Mesendoderm (in vitro differentiated cells): ENCODE results near the gene INPP1.
"Not testable (repeated sequence)": the region's sequence is repeated elsewhere in the genome, so short reads cannot be mapped to it uniquely, and the experiment has no call there.

Experiments
- DNase-seq: peaks from one replicate; pipeline ENCODE4 v3.0.0; 2013
- H2AK5ac ChIP-seq: 2 replicates; pipeline ENCODE4 v1.6.1; 2013; ENCODE audit warnings: low read length, inconsistent platforms
- H2BK120ac ChIP-seq: 2 replicates; pipeline ENCODE4 v1.6.1; 2013; ENCODE audit warnings: low read depth, mild to moderate bottlenecking, low read length, moderate library complexity, mixed read lengths
- H2BK15ac ChIP-seq: replicated peaks from 2 replicates; pipeline ENCODE4 v1.6.1; 2013; ENCODE audit warnings: low read depth, mild to moderate bottlenecking, moderate library complexity
- H2BK5ac ChIP-seq: 2 replicates; pipeline ENCODE4 v1.6.1; 2013; ENCODE audit warnings: low read length, inconsistent platforms
- H3K18ac ChIP-seq: 2 replicates; pipeline ENCODE4 v1.6.1; 2013; ENCODE audit warnings: mild to moderate bottlenecking, low read length, mixed read lengths
- H3K23ac ChIP-seq: one replicate; pipeline ENCODE4 v1.6.1; 2013; ENCODE audit warnings: low read length
- H3K27ac ChIP-seq: 2 replicates; pipeline ENCODE4 v1.5.1; 2013; ENCODE audit warnings: low read depth, mild to moderate bottlenecking, inconsistent platforms, low read length, moderate library complexity
- H3K27me3 ChIP-seq: 2 replicates; pipeline ENCODE4 v1.6.1; 2013; ENCODE audit warnings: low read length, control low read depth, mild to moderate bottlenecking, inconsistent platforms; ENCODE audit not compliant: insufficient read depth, poor library complexity
- H3K36me3 ChIP-seq: 2 replicates; pipeline ENCODE4 v1.6.1; 2013; ENCODE audit warnings: low read length, inconsistent platforms; ENCODE audit not compliant: control insufficient read depth, insufficient read depth
- H3K4ac ChIP-seq: one replicate; pipeline ENCODE4 v1.6.1; 2013; ENCODE audit warnings: low read depth, mild to moderate bottlenecking, low read length, moderate library complexity
- H3K4me1 ChIP-seq: 2 replicates; pipeline ENCODE4 v1.6.1; 2013; ENCODE audit warnings: low read depth, low read length, inconsistent platforms; ENCODE audit not compliant: control insufficient read depth
- H3K4me2 ChIP-seq: 2 replicates; pipeline ENCODE4 v1.6.1; 2013; ENCODE audit warnings: low read length
- H3K4me3 ChIP-seq: 2 replicates; pipeline ENCODE4 v1.5.1; 2013; ENCODE audit warnings: mild to moderate bottlenecking, low read length
- H3K56ac ChIP-seq: one replicate; pipeline ENCODE4 v1.6.1; 2013; ENCODE audit warnings: low read length
- H3K79me1 ChIP-seq: 2 replicates; pipeline ENCODE4 v1.6.1; 2013; ENCODE audit warnings: low read length, inconsistent platforms
- H3K79me2 ChIP-seq: 2 replicates; pipeline ENCODE4 v1.6.1; 2013; ENCODE audit warnings: mild to moderate bottlenecking, low read length; ENCODE audit not compliant: control insufficient read depth, insufficient read depth
- H3K9ac ChIP-seq: 2 replicates; pipeline ENCODE4 v1.6.1; 2013; ENCODE audit warnings: low read length, inconsistent platforms
- H4K5ac ChIP-seq: one replicate; pipeline ENCODE4 v1.6.1; 2013; ENCODE audit warnings: low read length
- H4K8ac ChIP-seq: one replicate; pipeline ENCODE4 v1.6.1; 2013; ENCODE audit warnings: low read depth, mild to moderate bottlenecking, control low read depth, low read length, moderate library complexity
- WGBS: extraction: QIAGEN DNeasy Blood & Tissue Kit; methylation state at CpG from one replicate; pipeline ENCODE4 v1.1.7; 2013; ENCODE audit warnings: low lambda C conversion rate, missing lambda C conversion rate; ENCODE audit not compliant: insufficient coverage; ENCODE audit errors: extremely low coverage; 5-methylcytosine and 5-hydroxymethylcytosine counted together

INPP1 gene

GRCh38 chr2:190358655-190359448, 15.5 kb downstream of the INPP1 start:
- DNase-seq, H3K4me2 ChIP-seq, H3K18ac ChIP-seq, H2AK5ac ChIP-seq, H3K36me3 ChIP-seq, H3K79me1 ChIP-seq, H3K23ac ChIP-seq, H3K4me3 ChIP-seq, H2BK120ac ChIP-seq, H4K8ac ChIP-seq, H3K27me3 ChIP-seq, H3K27ac ChIP-seq, H4K5ac ChIP-seq, H2BK15ac ChIP-seq, H3K79me2 ChIP-seq, H3K4ac ChIP-seq, H3K4me1 ChIP-seq, H3K56ac ChIP-seq, H2BK5ac ChIP-seq, H3K9ac ChIP-seq: not testable (repeated sequence)
- no CpG with 5 or more reads among the region's 8 CpGs for WGBS

- H3K18ac ChIP-seq = no peak overlapping the region
- DNase-seq = no peak
- H3K27ac ChIP-seq = no peak overlapping the region
- H3K79me1 ChIP-seq = no peaks in the 10 kb centered on the region
- H3K9ac ChIP-seq = no peak overlapping the region
- no peaks in the 10 kb centered on the region for H3K36me3 ChIP-seq
- H3K27me3 ChIP-seq = no peaks in the 10 kb centered on the region
- no peak overlapping the region for H3K4ac ChIP-seq
- H3K4me3 ChIP-seq = no peak overlapping the region
- H2AK5ac ChIP-seq = no peak overlapping the region
- no peak overlapping the region for H3K56ac ChIP-seq
- no peak overlapping the region for H2BK120ac ChIP-seq
- H3K23ac ChIP-seq = no peak overlapping the region
- no peak overlapping the region for H2BK15ac ChIP-seq
- no peak overlapping the region for H4K5ac ChIP-seq
- no peaks in the 10 kb centered on the region for H3K4me1 ChIP-seq
- no peak overlapping the region for H4K8ac ChIP-seq
- H2BK5ac ChIP-seq = no peak overlapping the region
- no peaks in the 10 kb centered on the region for H3K79me2 ChIP-seq
- H3K4me2 ChIP-seq = no peak overlapping the region
Observed at GRCh38 chr2:190360561-190360960, 17.2 kb downstream of the INPP1 start.

GRCh38 chr2:190360965-190361364, 17.6 kb downstream of the INPP1 start:
- Histone ChIP-seq H3K4me3 (no peak overlapping the region), H3K79me1 (no peaks in the 10 kb centered on the region), H3K36me3 (no peaks in the 10 kb centered on the region), H2BK15ac (no peak overlapping the region), H3K4me2 (no peak overlapping the region), H4K8ac (no peak overlapping the region), H4K5ac (no peak overlapping the region), H3K79me2 (no peaks in the 10 kb centered on the region), H2BK120ac (no peak overlapping the region), H3K4ac (no peak overlapping the region), H3K4me1 (no peaks in the 10 kb centered on the region), H3K9ac (no peak overlapping the region), H3K27ac (no peak overlapping the region), H2AK5ac (no peak overlapping the region), H3K27me3 (no peaks in the 10 kb centered on the region), H2BK5ac (no peak overlapping the region), H3K23ac (no peak overlapping the region), H3K56ac (no peak overlapping the region), H3K18ac (no peak overlapping the region)
- no CpG with 5 or more reads among the region's 3 CpGs for WGBS
- no peak for DNase-seq

GRCh38 chr2:190361572-190361971, 18.2 kb downstream of the INPP1 start:
- Histone ChIP-seq H3K27me3 (no peaks in the 10 kb centered on the region), H3K36me3 (no peaks in the 10 kb centered on the region), H3K4ac (no peak overlapping the region), H3K4me3 (no peak overlapping the region), H3K79me2 (no peaks in the 10 kb centered on the region), H4K5ac (no peak overlapping the region), H2BK15ac (no peak overlapping the region), H3K9ac (no peak overlapping the region), H2AK5ac (no peak overlapping the region), H3K79me1 (no peaks in the 10 kb centered on the region), H4K8ac (no peak overlapping the region), H3K56ac (no peak overlapping the region), H3K4me1 (no peaks in the 10 kb centered on the region), H2BK5ac (no peak overlapping the region), H3K23ac (no peak overlapping the region), H3K18ac (no peak overlapping the region), H2BK120ac (no peak overlapping the region), H3K4me2 (no peak overlapping the region), H3K27ac (no peak overlapping the region)
- DNase-seq = no peak
- no CpG with 5 or more reads among the region's 2 CpGs for WGBS

GRCh38 chr2:190362894-190363293, 19.5 kb downstream of the INPP1 start:
- Histone ChIP-seq H3K4me1 (no peaks in the 10 kb centered on the region), H2AK5ac (no peak overlapping the region), H3K56ac (no peak overlapping the region), H3K4me2 (no peak overlapping the region), H3K36me3 (no peaks in the 10 kb centered on the region), H3K4me3 (no peak overlapping the region), H3K27me3 (no peaks in the 10 kb centered on the region), H3K79me1 (no peaks in the 10 kb centered on the region), H3K4ac (no peak overlapping the region), H3K79me2 (no peaks in the 10 kb centered on the region), H3K27ac (no peak overlapping the region), H2BK120ac (no peak overlapping the region), H2BK15ac (no peak overlapping the region), H3K18ac (no peak overlapping the region), H3K23ac (no peak overlapping the region), H4K5ac (no peak overlapping the region), H3K9ac (no peak overlapping the region), H2BK5ac (no peak overlapping the region), H4K8ac (no peak overlapping the region)
- WGBS = no CpG with 5 or more reads among the region's 1 CpG
- no peak for DNase-seq
